RWPE1 (cell line): Measurements from ENCODE around the gene DROSHA.

Experiments
- CTCF ChIA-PET: fragments of 350-600 bp; sonication (Branson Sonifier 250); formaldehyde crosslinking; extraction: SDS; loops from one replicate; lab custom pipeline; 2021; lab: Yijun Ruan, JAX
- POLR2A ChIA-PET: fragments of 400-600 bp; formaldehyde crosslinking; extraction: SDS; loops from one replicate; lab custom pipeline; 2020; ENCODE audit warnings: antibody characterized with exemption; ENCODE audit not compliant: low non-redundant PET; lab: Yijun Ruan, JAX
- DNase-seq: peaks from one replicate; pipeline ENCODE4 v3.0.0; 2012; ENCODE audit warnings: low spot score
- H3K27ac ChIP-seq: fragments of 450-650 bp; 2 replicates; pipeline ENCODE4 v1.5.1; 2017
- CTCF ChIP-seq: fragments of 450-650 bp; conservative IDR thresholded peaks from 2 replicates; pipeline ENCODE4 v1.5.1; 2017; ENCODE audit warnings: low read depth, mild to moderate bottlenecking

The DROSHA gene

GRCh38 chr5:31534527-31535046 is 2.7 kb upstream of the DROSHA start:
- POLR2A ChIA-PET = no interaction called here
- no peak for TF ChIP-seq CTCF
- DNase-seq = no peak
- H3K27ac ChIP-seq = no peak overlapping the region
- CTCF ChIA-PET = interaction anchor here (0.5 kb wide), 1 partner anchor 9 kb away, joined by 4 read pairs; no protein-coding TSS in a partner anchor

DNA sequence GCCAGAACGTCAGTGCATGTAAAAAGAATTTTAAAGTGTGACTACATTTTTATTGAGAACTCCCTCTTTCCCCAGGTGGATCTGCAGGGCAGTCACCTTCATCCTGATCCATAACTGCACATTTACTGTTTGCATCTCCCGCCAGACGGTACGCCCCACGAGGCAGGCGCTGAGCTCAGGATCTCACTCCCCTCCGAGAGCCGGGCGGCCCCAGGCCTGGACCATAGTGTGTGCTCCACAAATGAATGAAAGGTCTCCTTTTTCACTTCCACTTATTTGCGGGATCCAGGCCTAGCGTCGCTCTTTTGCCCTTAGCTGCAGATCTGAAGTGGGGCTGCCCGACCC is 378 bp downstream of the DROSHA start:
- peak overlapping the region; percentile 80 for H3K27ac ChIP-seq
- TF ChIP-seq CTCF = no peak
- peak; percentile 24 for DNase-seq
- ChIA-PET CTCF (interaction anchor here (0.8 kb wide), 1 partner anchor 12 kb away, joined by 4 read pairs; no protein-coding TSS in a partner anchor), POLR2A (interaction anchor here (0.6 kb wide), 1 partner anchor 8 kb away, joined by 3 read pairs; no protein-coding TSS in a partner anchor)

GRCh38 chr5:31530541-31531265 is 1.2 kb downstream of the DROSHA start:
- no peak for DNase-seq
- POLR2A ChIA-PET = interaction anchor here (0.6 kb wide), 2 partner anchors 9 to 1275 kb away, joined by 3 to 4 read pairs; no protein-coding TSS in a partner anchor
- CTCF ChIA-PET = interaction anchor here (0.7 to 0.8 kb wide), 2 partner anchors 11 to 195 kb away, joined by 3 to 4 read pairs; no protein-coding TSS in a partner anchor
- no peak overlapping the region for H3K27ac ChIP-seq
- TF ChIP-seq CTCF = no peak

- H3K27ac ChIP-seq = no peak overlapping the region
- CTCF ChIA-PET = no interaction called here
- POLR2A ChIA-PET = no interaction called here
- TF ChIP-seq CTCF = no peak
- no peak for DNase-seq
Measured at GRCh38 chr5:31523041-31523440, 8.9 kb downstream of the DROSHA start.

GRCh38 chr5:31516802-31517201 is 15.1 kb downstream of the DROSHA start:
- DNase-seq = no peak
- POLR2A ChIA-PET = no interaction called here
- no peak for TF ChIP-seq CTCF
- CTCF ChIA-PET = no interaction called here
- no peak overlapping the region for H3K27ac ChIP-seq

DNA sequence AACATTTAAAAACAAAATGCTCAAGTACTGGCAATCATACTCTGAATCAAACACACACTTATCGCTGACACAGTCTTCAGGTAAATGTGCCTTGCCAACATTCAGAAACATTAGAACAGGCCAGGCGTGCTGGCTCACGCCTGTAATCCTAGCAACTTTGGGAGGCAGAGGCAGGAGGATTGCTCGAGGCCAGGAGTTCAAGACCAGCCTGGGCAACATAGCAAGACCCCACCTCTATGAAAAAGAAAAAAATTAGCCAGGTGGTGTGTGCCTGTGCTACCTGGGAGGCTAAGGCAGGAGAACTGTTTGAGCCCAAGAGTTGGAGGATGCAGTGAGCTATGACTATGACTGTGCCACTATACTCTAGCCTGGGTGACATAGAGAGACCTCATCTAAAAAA is 20.6 kb downstream of the DROSHA start:
- ChIA-PET POLR2A (no interaction called here), CTCF (no interaction called here)
- DNase-seq = no peak
- no peak overlapping the region for H3K27ac ChIP-seq
- TF ChIP-seq CTCF = no peak
